Fibroblast of lung (primary cell): ENCODE data around the gene CACNA2D3. TPM values are rescaled to one million over a fixed set of nuclear protein-coding genes. Genes with fewer than 3 reads are reported as not detected.

Experiments used
- DNase-seq, 2 donors: peaks; one replicate each; pipeline versions ENCODE4 v3.0.0 to v3.0.0-alpha.2; 2010; ENCODE audit warnings: low read depth in 2 of 2
- H2AFZ ChIP-seq: 2 replicates; pipeline ENCODE4 v1.5.1; 2012; ENCODE audit warnings: low read length, control low read depth, inconsistent platforms
- H3K27ac ChIP-seq: 2 replicates; pipeline ENCODE4 v1.5.1; 2011; ENCODE audit warnings: low read length, control low read depth; ENCODE audit not compliant: insufficient read depth
- H3K27me3 ChIP-seq: 2 replicates; pipeline ENCODE4 v1.5.1; 2011; ENCODE audit warnings: mild to moderate bottlenecking, low read length; ENCODE audit not compliant: control insufficient read depth, insufficient read depth
- H3K36me3 ChIP-seq: 2 replicates; pipeline ENCODE4 v1.5.1; 2011; ENCODE audit warnings: low read length; ENCODE audit not compliant: control insufficient read depth, insufficient read depth
- H3K4me1 ChIP-seq: 2 replicates; pipeline ENCODE4 v1.5.1; 2011; ENCODE audit warnings: low read length; ENCODE audit not compliant: control insufficient read depth, insufficient read depth; ENCODE audit errors: extremely low read depth
- H3K4me2 ChIP-seq: 2 replicates; pipeline ENCODE4 v1.5.1; 2011; ENCODE audit warnings: low read length, control low read depth; ENCODE audit not compliant: insufficient read depth; ENCODE audit errors: extremely low read depth
- H3K4me3 ChIP-seq, 4 experiments: fragments of 200-600 bp in 1 of 4; sonication (generic) in 1 of 4; replicated peaks in 1 of 4; 2 replicates each; pipeline ENCODE4 v1.5.1; 2011 to 2016; ENCODE audit warnings: low read length in 4 of 4, low read depth in 3 of 4, mild to moderate bottlenecking in 3 of 4, control low read depth in 2 of 4, inconsistent platforms in 1 of 4, mixed read lengths in 1 of 4; ENCODE audit not compliant: insufficient read depth in 1 of 4; ENCODE audit errors: control extremely low read depth in 1 of 4
- H3K79me2 ChIP-seq: 2 replicates; pipeline ENCODE4 v1.5.1; 2012; ENCODE audit warnings: mild to moderate bottlenecking, low read length, inconsistent platforms; ENCODE audit not compliant: control insufficient read depth, insufficient read depth
- H3K9ac ChIP-seq: 2 replicates; pipeline ENCODE4 v1.5.1; 2011; ENCODE audit warnings: mild to moderate bottlenecking, low read length, control low read depth; ENCODE audit not compliant: insufficient read depth
- H3K9me3 ChIP-seq: 2 replicates; pipeline ENCODE4 v1.5.1; 2012; ENCODE audit warnings: low read depth, low read length; ENCODE audit not compliant: control insufficient read depth, insufficient read depth
- H4K20me1 ChIP-seq: 2 replicates; pipeline ENCODE4 v1.5.1; 2011; ENCODE audit warnings: low read length; ENCODE audit not compliant: control insufficient read depth, insufficient read depth; ENCODE audit errors: extremely low read depth
- EZH2 ChIP-seq: IDR thresholded peaks from 2 replicates; pipeline ENCODE4 v1.5.1; 2012; ENCODE audit warnings: low read length, control low read depth, mild to moderate bottlenecking; ENCODE audit errors: missing control alignments
- polyA plus RNA-seq, 2 donors: library from polyadenylated mRNA; depleted of rRNA in 1 of 2; stranded (reverse) in 1 of 2; unstranded in 1 of 2; fragments of >200 nt; gene quantifications; 2 replicates each; pipeline ENCODE4 v1.2.1, GENCODE V29; 2011 to 2012; ENCODE audit warnings: missing spikeins in 1 of 2
- total RNA-seq: library from RNA; depleted of rRNA; stranded (reverse); fragments of >200 nt; gene quantifications from 2 replicates; pipeline ENCODE4 v1.2.1, GENCODE V29; 2014
- TF ChIP-seq, protein P1 (sequence below), 2 donors: IDR thresholded peaks in 1 of 2; conservative IDR thresholded peaks in 1 of 2; 1 replicate in 1 of 2; 2 replicates in 1 of 2; pipeline ENCODE4 v1.5.1; 2011 to 2012; ENCODE audit warnings: low read length in 2 of 2, control low read depth in 1 of 2, inconsistent platforms in 1 of 2, low read depth in 1 of 2, mild to moderate bottlenecking in 1 of 2

CACNA2D3 gene
- total and polyA plus RNA-seq, 2 donors (not counting 1 experiment from before 2014, with no cell fraction given), result 1.8 to 11.5 TPM

DNA sequence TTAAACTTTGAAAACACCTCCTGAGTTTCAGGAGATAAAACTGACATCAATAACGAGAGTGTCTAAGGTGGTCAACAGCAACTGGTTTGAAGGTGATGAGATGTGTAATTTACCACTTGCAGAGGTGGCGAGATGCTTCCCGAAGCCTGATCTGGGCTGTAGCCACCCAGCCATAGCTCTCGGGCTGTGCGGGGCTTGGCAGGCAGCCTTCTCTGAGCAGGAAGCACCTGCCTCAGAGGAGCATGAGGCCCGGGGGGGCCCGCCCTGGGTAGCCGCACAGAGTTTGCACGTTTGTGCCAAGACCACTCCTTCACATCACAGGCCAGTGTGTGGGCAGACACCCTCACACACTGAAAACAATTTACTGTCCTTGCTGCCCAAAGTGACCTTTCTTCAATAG is 220.3 kb downstream of the CACNA2D3 start:
- Histone ChIP-seq H3K36me3 (no peaks in the 10 kb centered on the region), H3K79me2 (no peaks in the 10 kb centered on the region)
- DNase-seq, result no peak

DNA sequence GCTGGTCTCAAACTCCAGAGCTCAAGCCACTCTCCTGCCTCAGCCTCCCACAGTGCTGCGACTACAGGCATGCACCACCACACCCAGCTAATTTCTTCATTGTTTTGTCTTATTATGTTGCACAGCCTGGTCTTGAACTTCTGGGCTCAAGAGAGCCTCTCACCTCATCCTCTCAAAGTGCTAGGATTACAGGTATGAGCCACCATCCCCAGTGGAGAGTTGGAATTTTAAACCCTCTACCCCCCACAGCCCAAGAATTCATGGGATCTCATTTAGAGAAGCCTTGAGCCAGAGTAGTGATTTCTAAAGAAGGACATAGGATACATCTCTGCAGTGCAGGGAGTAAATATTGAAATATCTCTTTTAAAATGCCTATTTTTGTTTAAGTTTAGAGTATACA is 221.1 kb downstream of the CACNA2D3 start:
- H3K36me3 ChIP-seq, result no peaks in the 10 kb centered on the region
- no peak overlapping the region for H3K27ac ChIP-seq

More for the DNA sequence above, 220.3 kb downstream of the CACNA2D3 start:
- no peak overlapping the region for H3K4me2 ChIP-seq
- no peak overlapping the region for H3K4me3 ChIP-seq
- no peaks in the 10 kb centered on the region for H3K9me3 ChIP-seq
- no peaks in the 10 kb centered on the region for H4K20me1 ChIP-seq
- H3K4me1 ChIP-seq, result no peaks in the 10 kb centered on the region
- H3K27ac ChIP-seq, result no peak overlapping the region
- TF ChIP-seq, protein P1, sequence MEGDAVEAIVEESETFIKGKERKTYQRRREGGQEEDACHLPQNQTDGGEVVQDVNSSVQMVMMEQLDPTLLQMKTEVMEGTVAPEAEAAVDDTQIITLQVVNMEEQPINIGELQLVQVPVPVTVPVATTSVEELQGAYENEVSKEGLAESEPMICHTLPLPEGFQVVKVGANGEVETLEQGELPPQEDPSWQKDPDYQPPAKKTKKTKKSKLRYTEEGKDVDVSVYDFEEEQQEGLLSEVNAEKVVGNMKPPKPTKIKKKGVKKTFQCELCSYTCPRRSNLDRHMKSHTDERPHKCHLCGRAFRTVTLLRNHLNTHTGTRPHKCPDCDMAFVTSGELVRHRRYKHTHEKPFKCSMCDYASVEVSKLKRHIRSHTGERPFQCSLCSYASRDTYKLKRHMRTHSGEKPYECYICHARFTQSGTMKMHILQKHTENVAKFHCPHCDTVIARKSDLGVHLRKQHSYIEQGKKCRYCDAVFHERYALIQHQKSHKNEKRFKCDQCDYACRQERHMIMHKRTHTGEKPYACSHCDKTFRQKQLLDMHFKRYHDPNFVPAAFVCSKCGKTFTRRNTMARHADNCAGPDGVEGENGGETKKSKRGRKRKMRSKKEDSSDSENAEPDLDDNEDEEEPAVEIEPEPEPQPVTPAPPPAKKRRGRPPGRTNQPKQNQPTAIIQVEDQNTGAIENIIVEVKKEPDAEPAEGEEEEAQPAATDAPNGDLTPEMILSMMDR (conservative IDR thresholded peaks at IDR 0.05 in 1 of 2, IDR thresholded peaks at IDR 0.05 in 1 of 2; ENCODE audit: low read depth in 1 of 2, low read length in 2 of 2), result no peak
- TF ChIP-seq EZH2, result no peak
- H3K9ac ChIP-seq, result no peak overlapping the region
- no peaks in the 10 kb centered on the region for H3K27me3 ChIP-seq
- H2AFZ ChIP-seq, result no peak overlapping the region

DNA sequence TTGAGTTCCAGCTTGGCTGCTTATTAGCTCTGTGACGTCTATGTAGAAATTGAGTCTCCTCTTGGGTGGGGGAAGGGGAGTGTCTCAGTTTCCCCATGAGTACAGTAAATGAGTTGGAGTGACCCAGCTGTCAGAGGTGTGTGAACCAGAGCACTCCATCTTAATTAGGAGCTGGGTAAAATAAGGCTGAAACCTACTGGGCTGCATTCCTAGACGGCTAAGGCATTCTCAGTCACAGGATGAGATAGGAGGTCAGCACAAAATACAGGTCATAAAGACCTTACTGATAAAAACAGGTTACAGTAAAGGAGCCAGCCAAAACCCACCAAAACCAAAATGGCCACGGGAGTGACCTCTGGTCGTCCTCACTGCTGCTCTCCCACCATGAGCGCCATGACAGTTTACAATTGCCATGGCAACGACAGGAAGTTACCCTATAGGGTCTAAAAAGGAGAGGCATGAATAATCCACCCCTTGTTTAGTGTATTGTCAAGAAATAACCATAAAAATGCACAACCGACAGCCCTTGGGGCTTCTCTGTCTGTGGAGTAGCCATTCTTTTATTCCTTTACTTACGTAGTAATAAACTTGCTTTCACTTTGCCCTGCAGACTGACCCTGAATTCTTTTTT is 222.4 kb downstream of the CACNA2D3 start:
- Histone ChIP-seq H3K4me2 (no peak overlapping the region), H3K9me3 (no peaks in the 10 kb centered on the region), H3K79me2 (no peaks in the 10 kb centered on the region), H3K4me1 (no peaks in the 10 kb centered on the region), H3K27ac (no peak overlapping the region), H3K4me3 (no peak overlapping the region), H3K27me3 (no peaks in the 10 kb centered on the region), H3K36me3 (no peaks in the 10 kb centered on the region), H3K9ac (no peak overlapping the region), H4K20me1 (no peaks in the 10 kb centered on the region), H2AFZ (no peak overlapping the region)
- no peak for TF ChIP-seq EZH2
- TF ChIP-seq, protein P1 (conservative IDR thresholded peaks at IDR 0.05 in 1 of 2, IDR thresholded peaks at IDR 0.05 in 1 of 2; ENCODE audit: low read depth in 1 of 2, low read length in 2 of 2), result no peak
- DNase-seq, result no peak

More for the DNA sequence above, 221.1 kb downstream of the CACNA2D3 start:
- TF ChIP-seq, protein P1 (conservative IDR thresholded peaks at IDR 0.05 in 1 of 2, IDR thresholded peaks at IDR 0.05 in 1 of 2; ENCODE audit: low read depth in 1 of 2, low read length in 2 of 2), result no peak
- TF ChIP-seq EZH2, result no peak
- H3K9me3 ChIP-seq, result no peaks in the 10 kb centered on the region
- no peaks in the 10 kb centered on the region for H3K27me3 ChIP-seq
- no peak for DNase-seq
- H3K4me1 ChIP-seq, result no peaks in the 10 kb centered on the region
- no peaks in the 10 kb centered on the region for H4K20me1 ChIP-seq
- no peak overlapping the region for H2AFZ ChIP-seq
- H3K4me3 ChIP-seq, result no peak overlapping the region
- H3K4me2 ChIP-seq, result no peak overlapping the region
- no peak overlapping the region for H3K9ac ChIP-seq
- H3K79me2 ChIP-seq, result no peaks in the 10 kb centered on the region
